ENCODE data around the gene ZNF620.
"Not testable (repeated sequence)": the region's sequence is repeated elsewhere in the genome, so short reads cannot be mapped to it uniquely, and the experiment has no call there.

ZNF620 gene

GRCh38 chr3:40505599-40506462 is at the start of gene ZNF620:
ZNF620 (plus strand) TSS chr3:40506039; CDS start chr3:40506353, 314 bp downstream.
- peak; percentile 67 for DNase-seq

- no peak for DNase-seq
Observed at GRCh38 chr3:40456279-40456939, 49.4 kb upstream of the ZNF620 start.

- DNase-seq: peak; percentile 95
Observed at GRCh38 chr3:40456940-40457823, 48.7 kb upstream of the ZNF620 start, which contains the start of gene RPL14. RPL14 (plus strand) TSS chr3:40457339; CDS start chr3:40457472, 133 bp downstream.

- DNase-seq: no peak
Observed at GRCh38 chr3:40458473-40458872, 47.4 kb upstream of the ZNF620 start.

GRCh38 chr3:40460481-40460880 is 45.4 kb upstream of the ZNF620 start:
- not testable (repeated sequence) for DNase-seq

- no peak for DNase-seq
Observed at GRCh38 chr3:40461161-40461560, 44.7 kb upstream of the ZNF620 start.

- DNase-seq: not testable (repeated sequence)
Observed at GRCh38 chr3:40462838-40463237, 43.0 kb upstream of the ZNF620 start.

- DNase-seq: no peak
Observed at GRCh38 chr3:40463579-40463978, 42.3 kb upstream of the ZNF620 start.

- DNase-seq: peak; percentile 54
Observed at GRCh38 chr3:40464339-40465110, 41.3 kb upstream of the ZNF620 start.

GRCh38 chr3:40465111-40465407 is 40.8 kb upstream of the ZNF620 start:
- no peak for DNase-seq

GRCh38 chr3:40465456-40465855 is 40.4 kb upstream of the ZNF620 start:
- DNase-seq: no peak

GRCh38 chr3:40468018-40468417 is 37.8 kb upstream of the ZNF620 start:
- DNase-seq: no peak

GRCh38 chr3:40470701-40471100 is 35.1 kb upstream of the ZNF620 start:
- DNase-seq: no peak

GRCh38 chr3:40476478-40477470 is 29.1 kb upstream of the ZNF620 start, which contains the start of gene ZNF619:
ZNF619 (plus strand) TSS chr3:40477122; CDS start chr3:40477980, 858 bp downstream.
- peak; percentile 76 for DNase-seq

- DNase-seq: no peak
Observed at GRCh38 chr3:40477666-40478065, 28.2 kb upstream of the ZNF620 start.

GRCh38 chr3:40487172-40487571 is 18.7 kb upstream of the ZNF620 start:
- DNase-seq: no peak

- DNase-seq: no peak
Observed at GRCh38 chr3:40490916-40491315, 14.9 kb upstream of the ZNF620 start.

- DNase-seq: no peak
Observed at GRCh38 chr3:40494698-40495097, 11.1 kb upstream of the ZNF620 start.

- no peak for DNase-seq
Observed at GRCh38 chr3:40497288-40497687, 8.6 kb upstream of the ZNF620 start.

- DNase-seq: no peak
Observed at GRCh38 chr3:40499952-40500351, 5.9 kb upstream of the ZNF620 start.

- DNase-seq: no peak
Observed at GRCh38 chr3:40502034-40502433, 3.8 kb upstream of the ZNF620 start.
